Neural cell (in vitro differentiated cells): ENCODE results near the gene SLC2A5. TPM values are rescaled to one million over a fixed set of nuclear protein-coding genes. Genes with fewer than 3 reads are reported as not detected.

Source experiments
- H2AFZ ChIP-seq: fragments of 200-600, 300-800 bp; sonication (generic), shearing (Covaris generic); 2 replicates; pipeline ENCODE4 v1.6.0; 2014; ENCODE audit warnings: low read depth, mild to moderate bottlenecking, antibody characterized with exemption, low read length, moderate library complexity
- H3F3A ChIP-seq: fragments of 200-600 bp; shearing (Covaris generic); 2 replicates; pipeline ENCODE4 v1.6.1; 2016; ENCODE audit warnings: mild to moderate bottlenecking, moderate library complexity, mixed read lengths, antibody characterized with exemption, low read length; ENCODE audit not compliant: insufficient read depth, poor library complexity, severe bottlenecking
- H3K27ac ChIP-seq: fragments of 200-600, 300-800 bp; sonication (generic), shearing (Covaris generic); 2 replicates; pipeline ENCODE4 v1.5.1; 2014; ENCODE audit warnings: mild to moderate bottlenecking, low read length, moderate library complexity
- H3K27me3 ChIP-seq: fragments of 300-800, 200-600 bp; sonication (generic), shearing (Covaris generic); 2 replicates; pipeline ENCODE4 v1.6.0; 2014; ENCODE audit warnings: mild to moderate bottlenecking, low read depth, low read length, moderate library complexity; ENCODE audit not compliant: insufficient read depth
- H3K36me3 ChIP-seq: fragments of 300-800, 200-600 bp; sonication (generic), shearing (Covaris generic); 2 replicates; pipeline ENCODE4 v1.5.1; 2014; ENCODE audit warnings: mild to moderate bottlenecking, antibody characterized with exemption, low read length, moderate library complexity; ENCODE audit not compliant: insufficient read depth
- H3K4me2 ChIP-seq: fragments of 300-800, 200-600 bp; sonication (generic), shearing (Covaris generic); 2 replicates; pipeline ENCODE4 v1.6.0; 2014; ENCODE audit warnings: mild to moderate bottlenecking, low read length
- H3K4me3 ChIP-seq: fragments of 300-800, 200-600 bp; sonication (generic), shearing (Covaris generic); 2 replicates; pipeline ENCODE4 v1.5.1; 2014; ENCODE audit warnings: mild to moderate bottlenecking, low read length, moderate library complexity
- H3K79me2 ChIP-seq: fragments of 200-600 bp; shearing (Covaris generic); replicated peaks from 2 replicates; pipeline ENCODE4 v1.6.0; 2014; ENCODE audit warnings: mild to moderate bottlenecking, low read length, moderate library complexity; ENCODE audit not compliant: insufficient read depth
- H3K9ac ChIP-seq: fragments of 300-800, 200-600 bp; sonication (generic), shearing (Covaris generic); 2 replicates; pipeline ENCODE4 v1.6.1; 2016; ENCODE audit warnings: mild to moderate bottlenecking, low read length, mixed read lengths
- H3K9me2 ChIP-seq: fragments of 200-600 bp; shearing (Covaris generic); 2 replicates; pipeline ENCODE4 v1.6.1; 2016; ENCODE audit warnings: mild to moderate bottlenecking, low read length, mixed read lengths; ENCODE audit not compliant: insufficient read depth
- H3K9me3 ChIP-seq: fragments of 200-600, 300-800 bp; sonication (generic), shearing (Covaris generic); 2 replicates; pipeline ENCODE4 v1.6.1; 2016; ENCODE audit warnings: mild to moderate bottlenecking, mixed run types, low read length, moderate library complexity, mixed read lengths
- H4K20me1 ChIP-seq: fragments of 200-600 bp; shearing (Covaris generic); 2 replicates; pipeline ENCODE4 v1.6.1; 2016; ENCODE audit warnings: mild to moderate bottlenecking, mixed run types; ENCODE audit not compliant: insufficient read depth
- CTCF ChIP-seq: fragments of 450-650 bp; IDR thresholded peaks from 2 replicates; pipeline ENCODE4 v1.5.1; 2014; ENCODE audit warnings: antibody characterized with exemption, mild to moderate bottlenecking, moderate library complexity; ENCODE audit not compliant: poor library complexity, severe bottlenecking
- EP300 ChIP-seq: fragments of 450-650 bp; conservative IDR thresholded peaks from 2 replicates; pipeline ENCODE4 v1.6.1; 2014; ENCODE audit warnings: antibody characterized with exemption, mild to moderate bottlenecking, moderate library complexity; ENCODE audit not compliant: poor library complexity, severe bottlenecking
- EZH2 ChIP-seq: fragments of 200-600, 300-800 bp; shearing (Covaris generic), sonication (generic); IDR thresholded peaks from 2 replicates; pipeline ENCODE4 v1.6.1; 2014; ENCODE audit warnings: antibody characterized with exemption, low read length, borderline replicate concordance, mild to moderate bottlenecking; ENCODE audit not compliant: insufficient read depth, poor library complexity, severe bottlenecking
- MXI1 ChIP-seq: fragments of 450-650 bp; conservative IDR thresholded peaks from 2 replicates; pipeline ENCODE4 v1.6.1; 2014; ENCODE audit warnings: antibody characterized with exemption, mild to moderate bottlenecking; ENCODE audit not compliant: poor library complexity, severe bottlenecking
- POLR2AphosphoS5 ChIP-seq: IDR thresholded peaks from 2 replicates; pipeline ENCODE4 v1.6.1; 2012
- RAD21 ChIP-seq: fragments of 450-650 bp; conservative IDR thresholded peaks from 2 replicates; pipeline ENCODE4 v1.6.1; 2014; ENCODE audit warnings: antibody characterized with exemption, mild to moderate bottlenecking, moderate library complexity
- REST ChIP-seq: IDR thresholded peaks from 2 replicates; pipeline ENCODE4 v1.6.1; 2012; ENCODE audit warnings: borderline replicate concordance
- SMC3 ChIP-seq: fragments of 450-650 bp; conservative IDR thresholded peaks from 2 replicates; pipeline ENCODE4 v1.6.1; 2014; ENCODE audit warnings: antibody characterized with exemption, mild to moderate bottlenecking, moderate library complexity; ENCODE audit not compliant: poor library complexity
- TAF1 ChIP-seq: IDR thresholded peaks from 2 replicates; pipeline ENCODE4 v1.6.1; 2012; ENCODE audit warnings: low read depth
- polyA plus RNA-seq: library from polyadenylated mRNA; depleted of rRNA; stranded (reverse); fragments of >200 nt; gene quantifications from 2 replicates; pipeline ENCODE4 v1.2.3, GENCODE V29; 2014

Gene SLC2A5
- polyA plus RNA-seq, 1 donor from 2014 or later, result not detected

GRCh38 chr1:9047019-9047418, 22.4 kb downstream of the SLC2A5 start:
- TF ChIP-seq EP300, result no peak
- TF ChIP-seq MXI1, result no peak
- no peak for TF ChIP-seq REST
- no peak for TF ChIP-seq RAD21
- no peak for TF ChIP-seq TAF1
- no peak for TF ChIP-seq POLR2AphosphoS5
- TF ChIP-seq EZH2, result no peak
- no peak for TF ChIP-seq SMC3
- TF ChIP-seq CTCF, result no peak
- no peaks in the 10 kb centered on the region for H3K9me2 ChIP-seq
- H3K4me3 ChIP-seq, result no peak overlapping the region
- H3K79me2 ChIP-seq, result no peaks in the 10 kb centered on the region
- H3K27ac ChIP-seq, result no peak overlapping the region
- no peaks in the 10 kb centered on the region for H3K9me3 ChIP-seq
- no peaks in the 10 kb centered on the region for H3K27me3 ChIP-seq
- no peaks in the 10 kb centered on the region for H3F3A ChIP-seq
- no peak overlapping the region for H2AFZ ChIP-seq
- H3K9ac ChIP-seq, result no peak overlapping the region
- no peaks in the 10 kb centered on the region for H3K36me3 ChIP-seq
- no peak overlapping the region for H3K4me2 ChIP-seq
- no peaks in the 10 kb centered on the region for H4K20me1 ChIP-seq

GRCh38 chr1:9045861-9046510, 23.4 kb downstream of the SLC2A5 start:
- no peaks in the 10 kb centered on the region for H3K79me2 ChIP-seq
- no peaks in the 10 kb centered on the region for H3F3A ChIP-seq
- H3K4me2 ChIP-seq, result no peak overlapping the region
- H3K27ac ChIP-seq, result no peak overlapping the region
- no peaks in the 10 kb centered on the region for H4K20me1 ChIP-seq
- H3K9ac ChIP-seq, result no peak overlapping the region
- H3K4me3 ChIP-seq, result no peak overlapping the region
- TF ChIP-seq REST (no peak), EZH2 (no peak), EP300 (no peak), CTCF (no peak)
- H3K27me3 ChIP-seq, result no peaks in the 10 kb centered on the region
- H3K36me3 ChIP-seq, result no peaks in the 10 kb centered on the region
- no peak overlapping the region for H2AFZ ChIP-seq
- H3K9me2 ChIP-seq, result no peaks in the 10 kb centered on the region
- no peaks in the 10 kb centered on the region for H3K9me3 ChIP-seq
